ENCODE results near the gene CFTR.

The CFTR gene

DNA sequence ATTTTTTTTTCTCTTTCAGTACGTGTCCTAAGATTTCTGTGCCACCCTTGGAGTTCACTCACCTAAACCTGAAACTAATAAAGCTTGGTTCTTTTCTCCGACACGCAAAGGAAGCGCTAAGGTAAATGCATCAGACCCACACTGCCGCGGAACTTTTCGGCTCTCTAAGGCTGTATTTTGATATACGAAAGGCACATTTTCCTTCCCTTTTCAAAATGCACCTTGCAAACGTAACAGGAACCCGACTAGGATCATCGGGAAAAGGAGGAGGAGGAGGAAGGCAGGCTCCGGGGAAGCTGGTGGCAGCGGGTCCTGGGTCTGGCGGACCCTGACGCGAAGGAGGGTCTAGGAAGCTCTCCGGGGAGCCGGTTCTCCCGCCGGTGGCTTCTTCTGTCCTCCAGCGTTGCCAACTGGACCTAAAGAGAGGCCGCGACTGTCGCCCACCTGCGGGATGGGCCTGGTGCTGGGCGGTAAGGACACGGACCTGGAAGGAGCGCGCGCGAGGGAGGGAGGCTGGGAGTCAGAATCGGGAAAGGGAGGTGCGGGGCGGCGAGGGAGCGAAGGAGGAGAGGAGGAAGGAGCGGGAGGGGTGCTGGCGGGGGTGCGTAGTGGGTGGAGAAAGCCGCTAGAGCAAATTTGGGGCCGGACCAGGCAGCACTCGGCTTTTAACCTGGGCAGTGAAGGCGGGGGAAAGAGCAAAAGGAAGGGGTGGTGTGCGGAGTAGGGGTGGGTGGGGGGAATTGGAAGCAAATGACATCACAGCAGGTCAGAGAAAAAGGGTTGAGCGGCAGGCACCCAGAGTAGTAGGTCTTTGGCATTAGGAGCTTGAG, at the start of gene CFTR:
CFTR (plus strand) TSS at position 801 of the 830 bp plus-strand sequence. CDS start 70 bp downstream, outside the sequence.
- Histone ChIP-seq H3K36me3 (ENCODE audit: insufficient read depth, low read length) (no peaks in the 10 kb centered on the region), H4K20me1 (ENCODE audit: insufficient read depth, low read length) (no peaks in the 10 kb centered on the region), H3K27ac (ENCODE audit: low read depth, low read length, poor library complexity, severe bottlenecking) (no peak within 1 kb of the TSS), H3K4me2 (ENCODE audit: low read length) (no peak within 1 kb of the TSS), H3F3A (ENCODE audit: insufficient read depth, low read length) (no peaks in the 10 kb centered on the region), H3K79me2 (ENCODE audit: insufficient read depth, low read length) (no peaks in the 10 kb centered on the region), H2AFZ (ENCODE audit: low read length) (no peak within 1 kb of the TSS), H3K4me1 (ENCODE audit: insufficient read depth, low read length, severe bottlenecking) (no peaks in the 10 kb centered on the region), H3K9me3 (ENCODE audit: low read length) (no peaks in the 10 kb centered on the region), H3K9ac (ENCODE audit: low read length) (no peak within 1 kb of the TSS), H3K27me3 (ENCODE audit: insufficient read depth, low read length) (no peaks in the 10 kb centered on the region), H3K4me3 (ENCODE audit: low read depth, low read length, poor library complexity, severe bottlenecking) (no peak within 1 kb of the TSS), H3K9me2 (ENCODE audit: low read depth, low read length) (no peaks in the 10 kb centered on the region)
- no peak for TF ChIP-seq EZH2 (IDR thresholded peaks at IDR 0.05; ENCODE audit: borderline replicate concordance, low read length)
- TF ChIP-seq, protein P1, sequence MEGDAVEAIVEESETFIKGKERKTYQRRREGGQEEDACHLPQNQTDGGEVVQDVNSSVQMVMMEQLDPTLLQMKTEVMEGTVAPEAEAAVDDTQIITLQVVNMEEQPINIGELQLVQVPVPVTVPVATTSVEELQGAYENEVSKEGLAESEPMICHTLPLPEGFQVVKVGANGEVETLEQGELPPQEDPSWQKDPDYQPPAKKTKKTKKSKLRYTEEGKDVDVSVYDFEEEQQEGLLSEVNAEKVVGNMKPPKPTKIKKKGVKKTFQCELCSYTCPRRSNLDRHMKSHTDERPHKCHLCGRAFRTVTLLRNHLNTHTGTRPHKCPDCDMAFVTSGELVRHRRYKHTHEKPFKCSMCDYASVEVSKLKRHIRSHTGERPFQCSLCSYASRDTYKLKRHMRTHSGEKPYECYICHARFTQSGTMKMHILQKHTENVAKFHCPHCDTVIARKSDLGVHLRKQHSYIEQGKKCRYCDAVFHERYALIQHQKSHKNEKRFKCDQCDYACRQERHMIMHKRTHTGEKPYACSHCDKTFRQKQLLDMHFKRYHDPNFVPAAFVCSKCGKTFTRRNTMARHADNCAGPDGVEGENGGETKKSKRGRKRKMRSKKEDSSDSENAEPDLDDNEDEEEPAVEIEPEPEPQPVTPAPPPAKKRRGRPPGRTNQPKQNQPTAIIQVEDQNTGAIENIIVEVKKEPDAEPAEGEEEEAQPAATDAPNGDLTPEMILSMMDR (IDR thresholded peaks at IDR 0.05; ENCODE audit: low read length) = no peak

- TF ChIP-seq, protein P1 (IDR thresholded peaks at IDR 0.05; ENCODE audit: low read length) = no peak
- no peaks in the 10 kb centered on the region for H3K79me2 ChIP-seq (ENCODE audit: insufficient read depth, low read length)
Observed at GRCh38 chr7:117435475-117436043, 44.3 kb upstream of the CFTR start.

DNA sequence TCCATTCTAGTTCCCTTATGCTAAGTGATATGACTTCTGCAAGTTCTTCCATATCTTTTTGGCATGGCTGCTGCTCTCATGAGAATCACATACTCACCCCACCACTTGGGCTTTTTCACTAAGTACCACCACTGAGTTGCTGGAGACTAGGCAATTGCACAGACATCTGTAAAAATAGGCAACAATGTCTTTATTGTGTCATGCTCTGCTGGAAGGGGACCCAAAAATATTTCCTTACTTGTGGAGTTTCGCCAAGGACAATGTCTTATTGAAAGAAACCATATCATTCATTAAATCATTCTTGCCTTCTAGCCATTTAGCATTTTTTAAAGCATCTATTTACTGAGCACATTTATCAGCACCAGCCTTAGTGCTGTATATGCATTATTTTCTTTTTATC, 35.2 kb upstream of the CFTR start:
- TF ChIP-seq, protein P1 (IDR thresholded peaks at IDR 0.05; ENCODE audit: low read length) = no peak
- no peak for TF ChIP-seq EZH2 (IDR thresholded peaks at IDR 0.05; ENCODE audit: borderline replicate concordance, low read length)
- H3K27ac ChIP-seq (ENCODE audit: low read depth, low read length, poor library complexity, severe bottlenecking) = no peak overlapping the region
- H3K9me2 ChIP-seq (ENCODE audit: low read depth, low read length) = no peaks in the 10 kb centered on the region

More at GRCh38 chr7:117435475-117436043, 44.3 kb upstream of the CFTR start:
- Histone ChIP-seq H3K9ac (ENCODE audit: low read length) (no peak overlapping the region), H3K9me2 (ENCODE audit: low read depth, low read length) (no peaks in the 10 kb centered on the region), H2AFZ (ENCODE audit: low read length) (no peak overlapping the region), H3K4me1 (ENCODE audit: insufficient read depth, low read length, severe bottlenecking) (no peaks in the 10 kb centered on the region), H3K9me3 (ENCODE audit: low read length) (no peaks in the 10 kb centered on the region), H4K20me1 (ENCODE audit: insufficient read depth, low read length) (no peaks in the 10 kb centered on the region), H3K4me3 (ENCODE audit: low read depth, low read length, poor library complexity, severe bottlenecking) (no peak overlapping the region), H3K27ac (ENCODE audit: low read depth, low read length, poor library complexity, severe bottlenecking) (no peak overlapping the region), H3K27me3 (ENCODE audit: insufficient read depth, low read length) (no peaks in the 10 kb centered on the region), H3K36me3 (ENCODE audit: insufficient read depth, low read length) (no peaks in the 10 kb centered on the region), H3K4me2 (ENCODE audit: low read length) (no peak overlapping the region), H3F3A (ENCODE audit: insufficient read depth, low read length) (no peaks in the 10 kb centered on the region)

More for the DNA sequence above, 35.2 kb upstream of the CFTR start:
- H3K9me3 ChIP-seq (ENCODE audit: low read length) = no peaks in the 10 kb centered on the region
- H3K27me3 ChIP-seq (ENCODE audit: insufficient read depth, low read length) = no peaks in the 10 kb centered on the region
- no peaks in the 10 kb centered on the region for H3K79me2 ChIP-seq (ENCODE audit: insufficient read depth, low read length)
- no peak overlapping the region for H3K9ac ChIP-seq (ENCODE audit: low read length)
- no peak overlapping the region for H2AFZ ChIP-seq (ENCODE audit: low read length)
- H3F3A ChIP-seq (ENCODE audit: insufficient read depth, low read length) = no peaks in the 10 kb centered on the region
- H3K36me3 ChIP-seq (ENCODE audit: insufficient read depth, low read length) = no peaks in the 10 kb centered on the region
- no peak overlapping the region for H3K4me2 ChIP-seq (ENCODE audit: low read length)
- H3K4me1 ChIP-seq (ENCODE audit: insufficient read depth, low read length, severe bottlenecking) = no peaks in the 10 kb centered on the region
- H3K4me3 ChIP-seq (ENCODE audit: low read depth, low read length, poor library complexity, severe bottlenecking) = no peak overlapping the region
- no peaks in the 10 kb centered on the region for H4K20me1 ChIP-seq (ENCODE audit: insufficient read depth, low read length)

Measured in OCI-LY1 (cell line).